Stimulated activated CD4-positive, alpha-beta T cell treated with anti-CD3 and anti-CD28 coated beads, Interleukin-1b, Interleukin-23, amount 100 ng/mL, for 24 hours (primary cell): Measurements from ENCODE around the gene KCNIP1.

Experiments used
- DNase-seq, 4 experiments: peaks; one replicate each; pipeline ENCODE4 v3.0.0-alpha.2; 2020; ENCODE audit warnings: low read depth in 4 of 4, low spot score in 1 of 4

KCNIP1 gene

GRCh38 chr5:170562166-170562874, 58.5 kb downstream of the KCNIP1 start:
- no peak for DNase-seq

- no peak for DNase-seq
These were observed 59.0 kb downstream of the KCNIP1 start for GRCh38 chr5:170562875-170563228.

- no peak for DNase-seq
These were observed 60.2 kb downstream of the KCNIP1 start for GRCh38 chr5:170563824-170564567.

GRCh38 chr5:170565072-170565471, 61.3 kb downstream of the KCNIP1 start:
- no peak for DNase-seq

- no peak for DNase-seq
These were observed 65.3 kb downstream of the KCNIP1 start for GRCh38 chr5:170569101-170569500.

- DNase-seq, result no peak
These were observed 66.7 kb downstream of the KCNIP1 start for GRCh38 chr5:170570476-170570875.

GRCh38 chr5:170571281-170571731, 67.5 kb downstream of the KCNIP1 start:
- no peak for DNase-seq

- peak; percentile 7 to 74 (median 44) for DNase-seq
These were observed 68.3 kb downstream of the KCNIP1 start for GRCh38 chr5:170571875-170572852.

GRCh38 chr5:170573114-170573513, 69.3 kb downstream of the KCNIP1 start:
- no peak for DNase-seq

GRCh38 chr5:170573660-170574059, 69.8 kb downstream of the KCNIP1 start:
- DNase-seq, result no peak

- DNase-seq, result no peak
These were observed 73.0 kb downstream of the KCNIP1 start for GRCh38 chr5:170576602-170577535.

GRCh38 chr5:170579601-170580000, 75.8 kb downstream of the KCNIP1 start:
- DNase-seq, result no peak

GRCh38 chr5:170581211-170581610, 77.4 kb downstream of the KCNIP1 start:
- DNase-seq, result no peak

- no peak for DNase-seq
These were observed 79.0 kb downstream of the KCNIP1 start for GRCh38 chr5:170582644-170583330.

- DNase-seq, result no peak
These were observed 80.2 kb downstream of the KCNIP1 start for GRCh38 chr5:170584003-170584402.

GRCh38 chr5:170584450-170585058, 80.7 kb downstream of the KCNIP1 start:
- no peak for DNase-seq

GRCh38 chr5:170585273-170585948, 81.6 kb downstream of the KCNIP1 start:
- no peak for DNase-seq

GRCh38 chr5:170587808-170588207, 84.0 kb downstream of the KCNIP1 start:
- no peak for DNase-seq

- DNase-seq, result no peak
These were observed 85.8 kb downstream of the KCNIP1 start for GRCh38 chr5:170589643-170590042.
